ENCODE data around the gene ETV4.

DNA sequence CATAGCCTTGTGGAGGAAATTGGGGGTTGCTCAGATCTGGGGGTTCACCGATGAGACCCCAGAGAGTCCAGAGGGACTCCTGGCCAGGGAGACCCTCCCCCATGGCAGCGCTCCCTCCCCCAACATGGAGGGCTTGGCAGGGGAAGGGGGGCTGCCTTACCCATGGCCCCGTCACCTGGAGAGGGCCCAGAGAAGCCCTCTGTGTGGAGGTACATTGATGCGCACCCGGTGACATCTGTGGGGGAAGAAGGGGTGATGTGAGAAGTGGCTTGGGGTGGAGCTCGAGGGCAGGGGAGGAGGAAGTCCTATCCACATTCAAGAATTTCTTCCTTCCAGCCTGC, 16.2 kb downstream of the ETV4 start:
- TF ChIP-seq, protein P1, sequence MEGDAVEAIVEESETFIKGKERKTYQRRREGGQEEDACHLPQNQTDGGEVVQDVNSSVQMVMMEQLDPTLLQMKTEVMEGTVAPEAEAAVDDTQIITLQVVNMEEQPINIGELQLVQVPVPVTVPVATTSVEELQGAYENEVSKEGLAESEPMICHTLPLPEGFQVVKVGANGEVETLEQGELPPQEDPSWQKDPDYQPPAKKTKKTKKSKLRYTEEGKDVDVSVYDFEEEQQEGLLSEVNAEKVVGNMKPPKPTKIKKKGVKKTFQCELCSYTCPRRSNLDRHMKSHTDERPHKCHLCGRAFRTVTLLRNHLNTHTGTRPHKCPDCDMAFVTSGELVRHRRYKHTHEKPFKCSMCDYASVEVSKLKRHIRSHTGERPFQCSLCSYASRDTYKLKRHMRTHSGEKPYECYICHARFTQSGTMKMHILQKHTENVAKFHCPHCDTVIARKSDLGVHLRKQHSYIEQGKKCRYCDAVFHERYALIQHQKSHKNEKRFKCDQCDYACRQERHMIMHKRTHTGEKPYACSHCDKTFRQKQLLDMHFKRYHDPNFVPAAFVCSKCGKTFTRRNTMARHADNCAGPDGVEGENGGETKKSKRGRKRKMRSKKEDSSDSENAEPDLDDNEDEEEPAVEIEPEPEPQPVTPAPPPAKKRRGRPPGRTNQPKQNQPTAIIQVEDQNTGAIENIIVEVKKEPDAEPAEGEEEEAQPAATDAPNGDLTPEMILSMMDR (IDR thresholded peaks at IDR 0.05): no peak
- TF ChIP-seq POLR2A (IDR thresholded peaks at IDR 0.05): no peak

Data from thyroid gland (tissue), 4 donors.